Parathyroid adenoma (tissue), 2 donors: ENCODE results near the gene ADGRA1.

Source experiments
- H2AFZ ChIP-seq: fragments of 300-600 bp; sonication (generic); one replicate; pipeline ENCODE4 v1.7.0; 2017; ENCODE audit warnings: antibody characterized with exemption, mild to moderate bottlenecking
- H3K27ac ChIP-seq: fragments of 300-600 bp; sonication (generic); one replicate; pipeline ENCODE4 v1.7.0; 2017
- H3K27me3 ChIP-seq: fragments of 300-600 bp; sonication (generic); one replicate; pipeline ENCODE4 v1.7.0; 2017; ENCODE audit warnings: low read length; ENCODE audit not compliant: control insufficient read depth, insufficient read depth
- H3K36me3 ChIP-seq: fragments of 300-600 bp; sonication (generic); one replicate; pipeline ENCODE4 v1.7.0; 2017; ENCODE audit warnings: low read length; ENCODE audit not compliant: control insufficient read depth, insufficient read depth
- H3K4me1 ChIP-seq: fragments of 300-600 bp; sonication (generic); one replicate; pipeline ENCODE4 v1.7.0; 2017; ENCODE audit warnings: control low read depth
- H3K4me2 ChIP-seq: fragments of 300-600 bp; sonication (generic); one replicate; pipeline ENCODE4 v1.7.0; 2017; ENCODE audit warnings: low read length
- H3K4me3 ChIP-seq: fragments of 300-600 bp; sonication (generic); one replicate; pipeline ENCODE4 v1.7.0; 2017; ENCODE audit warnings: low read depth, low read length
- H3K79me2 ChIP-seq: fragments of 300-600 bp; sonication (generic); one replicate; pipeline ENCODE4 v1.7.0; 2017; ENCODE audit warnings: control low read depth
- H3K9ac ChIP-seq: fragments of 300-600 bp; sonication (generic); one replicate; pipeline ENCODE4 v1.7.0; 2017; ENCODE audit warnings: mild to moderate bottlenecking
- H3K9me3 ChIP-seq: fragments of 300-600 bp; sonication (generic); one replicate; pipeline ENCODE4 v1.7.0; 2017; ENCODE audit warnings: low read length; ENCODE audit not compliant: control insufficient read depth
- CTCF ChIP-seq: fragments of 300-600 bp; sonication (generic); IDR thresholded peaks from one replicate; pipeline ENCODE4 v1.7.0; 2017; ENCODE audit warnings: antibody characterized with exemption, mild to moderate bottlenecking
- donor health status: primary hyperparathyroidism.

ADGRA1 gene

GRCh38 chr10:133151543-133151972, 63.8 kb downstream of the ADGRA1 start:
- no peaks in the 10 kb centered on the region for H3K36me3 ChIP-seq
- no peaks in the 10 kb centered on the region for H3K79me2 ChIP-seq
- no peaks in the 10 kb centered on the region for H3K4me1 ChIP-seq
- no peaks in the 10 kb centered on the region for H3K27me3 ChIP-seq
- H3K9me3 ChIP-seq, result no peaks in the 10 kb centered on the region
- no peak for TF ChIP-seq CTCF
- no peak overlapping the region for H3K9ac ChIP-seq
- H3K4me3 ChIP-seq, result no peak overlapping the region
- no peak overlapping the region for H3K27ac ChIP-seq
- no peak overlapping the region for H2AFZ ChIP-seq
- H3K4me2 ChIP-seq, result no peak overlapping the region

GRCh38 chr10:133154411-133154810, 66.7 kb downstream of the ADGRA1 start:
- no peaks in the 10 kb centered on the region for H3K9me3 ChIP-seq
- no peak for TF ChIP-seq CTCF
- no peak overlapping the region for H3K9ac ChIP-seq
- no peaks in the 10 kb centered on the region for H3K79me2 ChIP-seq
- no peak overlapping the region for H3K4me3 ChIP-seq
- H3K27me3 ChIP-seq, result no peaks in the 10 kb centered on the region
- H3K36me3 ChIP-seq, result no peaks in the 10 kb centered on the region
- H2AFZ ChIP-seq, result no peak overlapping the region
- H3K4me2 ChIP-seq, result no peak overlapping the region
- H3K4me1 ChIP-seq, result peaks cover 4% of the 10 kb centered on the region
- no peak overlapping the region for H3K27ac ChIP-seq

GRCh38 chr10:133154996-133155778, 67.5 kb downstream of the ADGRA1 start:
- Histone ChIP-seq H2AFZ (no peak overlapping the region), H3K9me3 (no peaks in the 10 kb centered on the region), H3K4me1 (peaks cover 6% of the 10 kb centered on the region), H3K4me3 (no peak overlapping the region), H3K9ac (no peak overlapping the region), H3K4me2 (no peak overlapping the region), H3K27ac (no peak overlapping the region), H3K36me3 (no peaks in the 10 kb centered on the region), H3K79me2 (no peaks in the 10 kb centered on the region), H3K27me3 (no peaks in the 10 kb centered on the region)
- TF ChIP-seq CTCF, result no peak

GRCh38 chr10:133156674-133157579, 69.2 kb downstream of the ADGRA1 start:
- Histone ChIP-seq H3K4me1 (peaks cover 6% of the 10 kb centered on the region), H3K79me2 (no peaks in the 10 kb centered on the region), H3K4me2 (no peak overlapping the region), H3K9ac (no peak overlapping the region), H3K27me3 (no peaks in the 10 kb centered on the region), H3K4me3 (no peak overlapping the region), H2AFZ (no peak overlapping the region), H3K9me3 (no peaks in the 10 kb centered on the region), H3K27ac (no peak overlapping the region), H3K36me3 (no peaks in the 10 kb centered on the region)
- TF ChIP-seq CTCF, result no peak
